Prostate gland (tissue), 2 donors: Measurements from ENCODE around the gene ZDHHC22. TPM values are rescaled to one million over a fixed set of nuclear protein-coding genes. Genes with fewer than 3 reads are reported as not detected.
A peak's percentile ranks its signal among the peaks of the same experiment; 100 is the strongest.

ENCODE experiments used
- DNase-seq: peaks from one replicate; pipeline ENCODE4 v3.0.0-alpha.2; 2019; ENCODE audit warnings: low spot score
- H3K27ac ChIP-seq, 2 donors: fragments of 200-600 bp; sonication (generic); 2 replicates each; pipeline ENCODE4 v1.5.1; 2017 to 2019
- H3K27me3 ChIP-seq: fragments of 200-600 bp; sonication (generic); replicated peaks from 2 replicates; pipeline ENCODE4 v1.5.1; 2019; ENCODE audit not compliant: insufficient read depth
- H3K36me3 ChIP-seq, 2 donors: fragments of 200-600 bp; sonication (generic); 1 replicate in 1 of 2; 2 replicates in 1 of 2; pipeline versions ENCODE4 v1.5.1 to v1.8.1; 2017 to 2019
- H3K4me1 ChIP-seq: fragments of 200-600 bp; sonication (generic); replicated peaks from 2 replicates; pipeline ENCODE4 v1.5.1; 2019
- H3K4me3 ChIP-seq, 2 donors: fragments of 200-600 bp; sonication (generic); 2 replicates each; pipeline ENCODE4 v1.5.1; 2017 to 2019
- H3K9me3 ChIP-seq: fragments of 200-600 bp; sonication (generic); 2 replicates; pipeline ENCODE4 v1.5.1; 2017
- POLR2A ChIP-seq: fragments of 450-650 bp; IDR thresholded peaks from one replicate; pipeline ENCODE4 v1.6.1; 2016; ENCODE audit warnings: antibody characterized with exemption, mild to moderate bottlenecking
- POLR2AphosphoS5 ChIP-seq: sonication (generic); formaldehyde crosslinking; IDR thresholded peaks from one replicate; pipeline ENCODE4 v1.6.1; 2017; ENCODE audit warnings: antibody characterized with exemption
- WGBS: methylation state at CpG from one replicate; pipeline ENCODE4 v1.1.5; 2018; 5-methylcytosine and 5-hydroxymethylcytosine counted together
- intact Hi-C: fragments of 100-400 bp; cut with DNase I; formaldehyde crosslinking; loops from one replicate; pipeline ENCODE4 v1.14.2; 2022
- total RNA-seq, 2 donors: library from RNA; depleted of rRNA; stranded (reverse); fragments of >200 nt; gene quantifications; one replicate each; pipeline ENCODE4 v1.1.0, GENCODE V29; 2016
- TF ChIP-seq, protein P1 (sequence below), 4 experiments: fragments of 200-600 bp in 2 of 4; fragments of 450-650 bp in 2 of 4; sonication (generic) in 2 of 4; IDR thresholded peaks; 1 replicate in 3 of 4; 2 replicates in 1 of 4; pipeline ENCODE4 v1.5.1; 2016 to 2019; ENCODE audit warnings: antibody characterized with exemption in 4 of 4, mild to moderate bottlenecking in 2 of 4, moderate library complexity in 2 of 4

The ZDHHC22 gene
- total RNA-seq, 2 donors from 2014 or later: 0.11 TPM; not detected in 1

DNA sequence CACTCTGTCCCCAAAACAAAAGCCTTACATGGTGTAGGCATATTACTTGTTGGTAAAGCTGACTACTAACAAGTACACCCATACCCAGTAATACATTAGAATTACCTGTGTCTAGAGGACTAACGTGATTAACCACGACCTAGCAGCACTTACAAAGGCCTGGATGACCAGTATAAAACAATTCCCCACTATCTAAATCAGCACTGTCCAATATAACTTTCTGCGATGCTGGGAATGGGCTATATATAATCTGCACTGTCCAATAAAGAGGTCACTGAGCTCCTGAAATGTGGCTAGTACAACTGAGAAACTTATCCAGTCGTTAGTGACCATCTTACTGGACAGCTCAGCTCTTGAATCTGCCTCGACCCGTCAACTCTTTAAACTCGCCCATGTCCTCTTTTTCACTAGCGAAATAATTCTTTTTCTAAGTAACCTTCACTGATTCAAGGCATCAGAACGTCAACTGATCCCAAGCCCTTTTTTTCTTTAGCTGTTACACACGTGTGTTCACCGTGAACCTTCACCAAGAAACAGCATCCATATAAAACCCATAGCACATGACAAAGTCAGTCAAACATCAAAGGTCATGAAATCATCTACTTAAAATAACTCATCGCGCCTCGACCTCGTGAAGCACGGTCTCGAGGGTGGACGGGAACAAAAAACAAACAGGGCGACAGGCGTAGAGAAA lies 44.4 kb downstream of the ZDHHC22 start:
- under 1% methylated on average over 20 of the region's 20 CpGs for WGBS

DNA sequence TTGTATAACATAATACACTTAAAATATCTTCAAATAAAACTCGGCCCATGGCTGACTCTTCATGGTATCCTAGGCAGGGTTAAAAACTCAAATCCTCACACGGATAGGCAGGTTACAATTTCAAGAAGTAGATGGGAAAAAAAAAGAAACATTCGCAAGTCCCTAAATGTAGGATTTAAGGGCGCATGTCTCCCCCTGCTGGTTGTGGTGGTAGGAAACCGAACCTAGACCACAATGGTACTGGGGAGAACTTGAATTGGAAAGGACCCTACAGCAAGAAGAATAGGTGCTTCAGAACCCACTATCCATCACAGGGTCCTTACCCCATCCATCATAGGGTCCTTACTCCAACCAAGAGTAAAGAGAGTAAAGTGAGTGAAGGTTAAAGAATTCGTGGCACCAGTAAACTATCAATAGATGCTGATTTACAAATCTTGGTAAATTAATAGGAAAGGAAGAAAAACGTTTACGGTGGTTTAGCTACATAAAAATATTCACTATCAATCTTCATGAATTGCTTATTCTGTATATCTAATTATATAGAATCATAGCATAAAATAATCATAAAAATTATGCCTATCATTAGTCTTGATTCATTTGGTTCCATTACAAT lies 46.8 kb downstream of the ZDHHC22 start:
- Histone ChIP-seq H3K27me3 (no peaks in the 10 kb centered on the region), H3K4me1 (no peaks in the 10 kb centered on the region), H3K36me3 (no peaks in the 10 kb centered on the region), H3K27ac (no peak overlapping the region), H3K9me3 (no peaks in the 10 kb centered on the region), H3K4me3 (no peak overlapping the region)
- peak; percentile 58 for DNase-seq
- peak; percentile 37 for TF ChIP-seq POLR2AphosphoS5
- no peak for TF ChIP-seq POLR2A
- TF ChIP-seq, protein P1, sequence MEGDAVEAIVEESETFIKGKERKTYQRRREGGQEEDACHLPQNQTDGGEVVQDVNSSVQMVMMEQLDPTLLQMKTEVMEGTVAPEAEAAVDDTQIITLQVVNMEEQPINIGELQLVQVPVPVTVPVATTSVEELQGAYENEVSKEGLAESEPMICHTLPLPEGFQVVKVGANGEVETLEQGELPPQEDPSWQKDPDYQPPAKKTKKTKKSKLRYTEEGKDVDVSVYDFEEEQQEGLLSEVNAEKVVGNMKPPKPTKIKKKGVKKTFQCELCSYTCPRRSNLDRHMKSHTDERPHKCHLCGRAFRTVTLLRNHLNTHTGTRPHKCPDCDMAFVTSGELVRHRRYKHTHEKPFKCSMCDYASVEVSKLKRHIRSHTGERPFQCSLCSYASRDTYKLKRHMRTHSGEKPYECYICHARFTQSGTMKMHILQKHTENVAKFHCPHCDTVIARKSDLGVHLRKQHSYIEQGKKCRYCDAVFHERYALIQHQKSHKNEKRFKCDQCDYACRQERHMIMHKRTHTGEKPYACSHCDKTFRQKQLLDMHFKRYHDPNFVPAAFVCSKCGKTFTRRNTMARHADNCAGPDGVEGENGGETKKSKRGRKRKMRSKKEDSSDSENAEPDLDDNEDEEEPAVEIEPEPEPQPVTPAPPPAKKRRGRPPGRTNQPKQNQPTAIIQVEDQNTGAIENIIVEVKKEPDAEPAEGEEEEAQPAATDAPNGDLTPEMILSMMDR (IDR thresholded peaks at IDR 0.05): peak; percentile 69 to 84 (median 74)
- intact Hi-C loops: loop anchor here (5.0 kb wide), 2 partner anchors 67 to 228 kb away; partner anchors contain the start of genes GSTZ1, IRF2BPL and POMT2
- WGBS: 27% methylated on average over 8 of the region's 8 CpGs

More for the DNA sequence above, 44.4 kb downstream of the ZDHHC22 start:
- intact Hi-C loops: loop anchor here (5.0 kb wide), 2 partner anchors 70 to 225 kb away; partner anchors contain the start of genes GSTZ1, IRF2BPL and POMT2
- no peak for DNase-seq
- TF ChIP-seq POLR2A: no peak
- TF ChIP-seq POLR2AphosphoS5: no peak
- TF ChIP-seq, protein P1 (IDR thresholded peaks at IDR 0.05): no peak
- no peaks in the 10 kb centered on the region for H3K9me3 ChIP-seq
- peak overlapping the region; percentile 78 to 99 for H3K4me3 ChIP-seq
- no peaks in the 10 kb centered on the region for H3K36me3 ChIP-seq
- H3K27me3 ChIP-seq: no peaks in the 10 kb centered on the region
- no peaks in the 10 kb centered on the region for H3K4me1 ChIP-seq
- H3K27ac ChIP-seq: peak overlapping the region; percentile 98 to 100

DNA sequence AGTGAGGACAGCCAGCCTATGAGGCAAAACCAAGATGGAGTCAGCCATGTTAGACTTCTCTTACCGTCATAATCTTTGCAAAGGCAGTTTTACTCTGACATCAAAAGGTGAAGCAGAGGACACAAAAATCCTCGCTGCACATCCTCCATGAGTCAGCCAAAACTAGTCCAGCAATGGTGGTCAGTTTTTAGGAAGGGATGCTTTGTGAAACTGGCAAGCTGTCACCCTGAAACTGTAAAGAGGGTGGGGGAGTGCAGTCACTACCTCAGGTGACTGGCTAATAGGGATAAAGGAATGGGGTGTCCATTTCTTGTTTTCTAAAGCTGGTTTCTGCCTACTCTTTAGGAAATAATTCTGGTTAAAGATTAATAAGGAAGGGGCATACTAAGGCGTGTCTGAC lies 48.9 kb downstream of the ZDHHC22 start:
- DNase-seq: no peak
- Histone ChIP-seq H3K4me1 (peaks cover 9% of the 10 kb centered on the region), H3K27me3 (no peaks in the 10 kb centered on the region), H3K9me3 (no peaks in the 10 kb centered on the region), H3K4me3 (no peak overlapping the region), H3K27ac (no peak overlapping the region), H3K36me3 (no peaks in the 10 kb centered on the region)
- intact Hi-C loops: no loop called here
- TF ChIP-seq POLR2A: no peak
- TF ChIP-seq POLR2AphosphoS5: no peak
- TF ChIP-seq, protein P1 (IDR thresholded peaks at IDR 0.05): no peak
- WGBS: 92% methylated on average over 3 of the region's 3 CpGs

DNA sequence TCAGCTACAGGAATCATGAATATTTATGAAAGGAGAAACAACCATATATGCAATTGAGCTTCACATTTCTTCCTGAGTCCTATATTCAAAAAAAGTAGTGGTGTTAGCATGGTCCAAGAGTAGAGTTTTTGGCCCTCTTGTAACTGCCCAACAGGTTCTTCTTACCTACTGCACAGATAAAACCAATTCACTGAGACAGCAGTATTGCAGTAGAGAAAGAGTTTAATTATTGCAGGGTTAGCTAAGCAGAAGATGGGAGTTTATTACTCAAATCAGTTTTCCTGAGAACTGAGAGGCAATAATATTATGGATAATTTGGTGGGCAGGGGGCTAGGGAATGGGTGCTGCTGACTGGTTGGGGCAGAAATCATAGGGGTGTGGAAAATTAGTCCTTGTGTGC lies 50.1 kb downstream of the ZDHHC22 start:
- intact Hi-C loops: no loop called here
- H3K4me1 ChIP-seq: peaks cover 9% of the 10 kb centered on the region
- H3K4me3 ChIP-seq: no peak overlapping the region
- DNase-seq: no peak
- H3K27me3 ChIP-seq: no peaks in the 10 kb centered on the region
- no peaks in the 10 kb centered on the region for H3K9me3 ChIP-seq
- H3K36me3 ChIP-seq: no peaks in the 10 kb centered on the region
- no peak overlapping the region for H3K27ac ChIP-seq
- TF ChIP-seq, protein P1 (IDR thresholded peaks at IDR 0.05): no peak
- TF ChIP-seq POLR2A (no peak), POLR2AphosphoS5 (no peak)
